HG02840 (cell line): Measurements from ENCODE around the gene MYT1.

Experiments
- ATAC-seq: cut with Tn5 transposase; IDR thresholded peaks from one replicate; pipeline ENCODE4 v1.9.1; 2021; ENCODE audit warnings: mild to moderate bottlenecking, moderate library complexity, moderate number of reproducible peaks; ENCODE audit not compliant: unreplicated experiment, low FRiP score

Gene MYT1

DNA sequence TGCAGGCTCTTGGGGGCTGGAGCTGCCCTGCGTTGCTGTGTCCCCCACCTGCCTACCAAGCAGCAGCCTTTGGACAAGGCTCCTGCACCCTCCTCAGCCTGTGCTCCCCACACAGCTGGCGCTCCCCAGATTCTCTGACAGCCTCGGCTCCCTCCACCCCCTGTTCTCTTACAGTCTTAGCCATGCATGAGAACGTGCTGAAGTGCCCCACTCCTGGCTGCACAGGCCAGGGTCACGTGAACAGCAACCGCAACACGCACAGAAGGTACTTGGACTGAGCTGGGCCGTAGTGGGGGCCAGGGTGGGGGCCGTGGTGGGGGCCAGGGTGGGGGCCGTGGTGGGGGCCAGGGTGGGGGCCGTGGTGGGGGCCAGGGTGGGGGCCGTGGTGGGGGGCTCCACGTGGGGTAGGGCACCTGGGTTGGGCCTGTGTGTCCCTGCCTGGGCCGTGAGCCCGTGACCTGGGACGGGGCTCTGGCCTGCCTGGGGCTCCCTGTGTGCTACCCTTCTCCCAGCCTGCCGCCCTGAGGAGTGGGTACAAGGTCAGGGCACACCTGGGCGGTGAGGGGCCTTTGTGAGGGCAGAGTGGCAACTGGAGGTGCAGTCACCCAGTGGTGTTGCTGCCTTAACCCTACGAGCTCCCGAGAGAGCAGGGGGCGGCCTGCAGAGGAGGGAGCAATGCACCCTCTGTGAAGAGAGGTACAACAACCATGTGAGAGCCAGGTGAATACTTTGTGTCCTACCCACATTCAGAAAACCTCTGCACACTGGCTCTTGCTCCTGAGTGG, 47.8 kb downstream of the MYT1 start:
- no peak for ATAC-seq

DNA sequence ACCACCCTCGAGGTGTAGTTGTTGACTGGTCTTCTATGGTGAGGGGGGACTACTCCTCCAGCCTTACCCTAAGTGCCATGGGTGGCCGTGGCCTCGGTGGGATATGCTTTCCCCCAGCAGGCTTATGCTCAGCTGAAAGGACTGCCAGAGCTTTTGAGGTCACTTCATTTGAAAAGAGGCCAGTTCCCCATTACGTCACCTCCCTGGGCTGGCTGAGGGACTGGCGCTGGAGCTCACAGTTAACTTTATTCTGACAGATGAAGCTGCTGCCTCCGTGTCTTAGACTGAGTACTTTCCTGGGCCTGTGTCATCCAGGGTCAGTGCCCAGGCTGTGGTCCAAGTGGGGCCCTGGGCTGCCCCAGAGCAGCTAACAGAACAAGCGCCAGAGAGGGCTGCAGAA, 48.5 kb downstream of the MYT1 start:
- no peak for ATAC-seq

DNA sequence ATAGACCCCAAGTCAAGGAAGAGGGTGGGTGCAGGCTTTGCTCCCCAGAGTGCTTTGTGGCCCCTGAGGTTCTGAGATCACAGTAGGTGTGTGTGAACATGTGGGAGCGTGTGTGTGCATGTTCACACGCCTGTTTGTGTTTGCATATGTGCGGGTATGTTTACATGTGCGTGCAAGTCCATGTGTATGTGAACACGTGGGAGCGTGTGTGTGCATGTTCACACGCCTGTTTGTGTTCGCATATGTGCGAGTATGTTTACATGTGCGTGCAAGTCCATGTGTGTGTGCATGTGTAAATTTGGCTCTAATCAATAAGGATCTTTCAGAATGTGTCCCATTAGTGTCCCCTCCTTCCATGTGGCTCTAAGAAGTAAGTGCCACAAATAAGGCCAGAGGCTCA, 49.9 kb downstream of the MYT1 start:
- ATAC-seq = no peak

DNA sequence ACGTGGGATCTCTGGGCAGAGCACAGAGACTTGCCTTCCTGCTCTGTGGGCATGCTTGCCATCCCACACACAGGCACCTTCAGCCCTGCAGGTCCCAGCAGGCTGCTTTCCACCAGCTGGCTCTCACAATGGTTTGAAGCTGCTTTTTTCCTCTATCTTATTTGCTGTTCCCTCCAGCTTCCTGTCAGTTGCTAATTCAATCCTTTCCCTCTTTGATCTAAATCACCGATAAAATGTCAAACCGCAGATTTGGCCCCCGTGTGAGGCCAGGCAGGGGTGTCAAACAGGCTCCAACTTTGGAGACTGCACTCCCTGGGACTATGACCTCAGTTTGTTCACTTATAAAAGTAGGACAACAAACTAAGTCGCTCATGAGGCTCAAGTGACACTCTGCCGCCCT, 50.7 kb downstream of the MYT1 start:
- no peak for ATAC-seq

DNA sequence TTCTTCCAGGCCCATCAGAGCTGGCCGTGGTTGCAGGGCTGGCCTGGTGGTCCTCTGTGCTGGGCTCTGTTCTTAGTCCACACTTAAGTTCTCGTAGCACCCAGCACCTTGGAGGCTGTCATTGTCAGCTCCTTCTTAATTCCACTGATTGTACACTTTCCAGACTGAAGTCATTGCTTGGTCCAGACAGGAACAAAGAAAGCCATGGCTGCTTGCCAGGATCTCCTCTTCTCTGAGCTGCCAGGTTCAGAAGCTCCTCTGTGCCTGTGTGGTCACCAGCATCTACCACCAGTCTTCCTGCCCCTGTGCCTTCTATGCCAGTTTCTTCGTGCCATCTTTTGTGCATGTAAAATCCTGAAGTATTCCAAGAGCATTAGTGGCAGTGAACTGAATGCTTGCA, 51.8 kb downstream of the MYT1 start:
- ATAC-seq = no peak

DNA sequence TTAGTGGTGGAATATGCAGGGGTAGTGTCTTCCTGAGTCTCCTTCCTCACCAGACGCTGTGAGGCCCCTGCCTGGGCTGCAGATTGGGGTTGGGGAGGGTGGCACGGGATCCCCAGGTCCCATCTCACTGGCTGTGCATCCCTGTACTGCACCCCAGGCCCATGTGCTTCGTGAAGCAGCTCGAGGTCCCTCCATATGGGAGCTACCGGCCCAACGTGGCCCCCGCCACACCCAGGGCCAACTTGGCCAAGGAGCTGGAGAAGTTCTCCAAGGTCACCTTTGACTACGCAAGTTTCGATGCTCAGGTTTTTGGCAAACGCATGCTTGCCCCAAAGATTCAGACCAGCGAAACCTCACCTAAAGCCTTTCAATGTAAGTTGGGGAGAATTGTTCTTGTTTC, 52.7 kb downstream of the MYT1 start:
- no peak for ATAC-seq

DNA sequence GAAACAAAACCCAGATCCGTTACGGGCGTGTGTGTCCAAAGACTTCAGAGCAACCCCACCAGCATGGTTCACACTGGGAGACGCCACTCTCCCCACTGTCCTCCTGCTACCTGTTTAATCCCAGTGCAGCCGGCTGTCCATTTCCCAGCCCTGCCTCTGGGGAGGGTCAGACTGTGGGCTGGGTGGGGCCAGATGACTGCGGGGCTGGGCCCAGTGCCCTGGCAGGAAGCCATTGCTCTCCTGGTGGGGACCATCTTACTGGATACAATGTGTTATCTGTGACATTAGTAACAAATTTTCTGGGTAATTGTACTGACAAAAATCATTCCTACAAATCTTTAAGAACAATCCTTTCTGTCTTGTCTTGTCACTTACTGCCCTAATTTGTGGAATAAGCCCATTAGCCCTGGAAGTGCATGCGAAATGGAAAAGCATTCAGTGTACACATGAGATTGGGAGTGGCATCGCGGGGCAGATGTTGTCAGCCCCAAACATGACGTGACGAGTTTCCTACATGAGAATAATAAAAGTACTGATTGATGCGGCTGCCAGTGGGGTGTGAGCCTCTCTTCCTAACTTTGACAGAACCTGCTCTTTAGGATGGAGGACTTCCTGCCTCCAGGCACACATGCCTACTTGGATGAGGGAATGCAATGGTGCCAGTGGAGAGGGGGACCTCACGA, 53.4 kb downstream of the MYT1 start:
- ATAC-seq = no peak

DNA sequence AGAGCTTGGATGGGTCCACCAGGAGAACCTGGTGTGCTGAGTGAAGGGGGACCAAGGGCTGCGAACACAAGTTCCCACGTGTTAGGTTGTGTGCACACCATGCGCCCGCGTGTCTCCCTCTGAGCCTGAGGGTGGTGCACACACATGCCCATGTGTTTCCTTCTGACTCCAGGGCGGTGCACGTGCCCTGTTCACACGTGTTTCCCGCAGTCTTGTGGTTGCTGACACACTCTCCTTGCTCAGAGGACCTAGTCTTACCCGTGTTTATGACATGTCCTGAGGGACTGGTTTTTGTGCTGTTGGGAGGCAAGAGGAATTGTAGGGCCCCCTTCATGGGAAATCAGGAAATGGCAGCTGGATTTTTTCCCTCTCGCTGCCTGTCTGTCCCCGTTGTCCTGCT, 55.0 kb downstream of the MYT1 start:
- no peak for ATAC-seq

DNA sequence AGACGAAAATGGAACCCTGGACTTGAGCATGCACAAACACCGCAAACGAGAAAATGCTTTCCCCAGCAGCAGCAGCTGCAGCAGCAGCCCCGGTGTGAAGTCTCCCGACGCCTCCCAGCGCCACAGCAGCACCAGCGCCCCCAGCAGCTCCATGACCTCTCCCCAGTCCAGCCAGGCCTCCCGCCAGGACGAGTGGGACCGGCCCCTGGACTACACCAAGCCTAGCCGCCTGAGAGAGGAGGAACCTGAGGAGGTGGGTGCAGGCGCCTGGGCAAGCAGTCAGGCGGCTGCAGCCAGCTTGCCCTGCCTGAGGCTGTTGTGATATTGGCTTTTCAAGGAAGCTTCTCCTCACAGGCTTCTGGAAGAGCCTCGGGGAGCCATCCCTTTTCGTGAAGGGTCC, 55.5 kb downstream of the MYT1 start:
- ATAC-seq = no peak

DNA sequence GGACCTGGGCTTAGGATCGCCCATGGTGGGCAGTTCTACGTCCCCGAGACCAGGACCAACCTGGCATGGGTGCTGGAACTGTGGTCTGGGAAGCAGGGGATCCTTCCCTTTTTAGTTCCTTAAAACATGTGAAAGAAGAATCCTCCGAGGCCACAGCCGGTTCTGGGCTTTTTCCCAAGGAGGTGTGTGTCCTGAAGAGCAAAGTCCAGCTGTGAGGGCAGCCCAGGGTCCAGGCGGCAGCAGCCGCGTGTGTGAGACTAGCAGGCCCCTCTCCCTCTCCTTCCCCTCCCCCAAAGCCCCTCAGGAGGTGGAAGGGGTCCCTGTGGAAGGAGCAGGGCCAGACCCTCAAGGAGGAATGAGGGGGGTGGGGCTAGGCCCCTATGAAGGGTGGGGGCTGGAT, 56.2 kb downstream of the MYT1 start:
- no peak for ATAC-seq

DNA sequence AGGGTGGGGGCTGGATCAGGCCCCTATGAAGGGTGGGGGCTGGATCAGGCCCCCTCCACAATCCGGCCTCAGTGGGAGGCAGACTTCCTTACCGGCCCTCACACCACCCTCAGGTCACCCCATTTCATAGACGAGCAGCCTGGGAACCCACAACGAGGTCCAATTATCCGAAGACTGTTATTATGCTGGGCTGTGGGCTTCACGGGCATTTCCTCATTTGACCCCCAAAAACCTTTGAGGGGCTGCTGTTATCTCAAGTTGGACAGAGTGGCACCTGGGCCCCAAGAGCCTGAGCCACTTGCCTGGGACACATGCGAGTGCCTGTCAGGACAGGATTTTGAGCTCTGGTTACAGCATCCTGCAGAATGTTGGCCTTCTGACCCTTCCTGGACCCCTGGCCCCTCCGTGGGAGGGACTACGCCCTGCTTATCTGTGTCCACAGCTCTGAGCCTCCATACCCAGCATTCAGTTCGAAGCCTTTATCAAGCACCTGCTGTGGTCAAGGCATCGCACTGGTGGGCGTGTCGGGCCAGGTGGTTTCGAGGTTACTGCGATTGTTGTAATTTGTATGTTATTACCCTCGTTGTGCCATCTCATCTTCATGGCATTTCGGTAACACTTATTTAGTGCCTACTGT, 56.8 kb downstream of the MYT1 start:
- no peak for ATAC-seq

DNA sequence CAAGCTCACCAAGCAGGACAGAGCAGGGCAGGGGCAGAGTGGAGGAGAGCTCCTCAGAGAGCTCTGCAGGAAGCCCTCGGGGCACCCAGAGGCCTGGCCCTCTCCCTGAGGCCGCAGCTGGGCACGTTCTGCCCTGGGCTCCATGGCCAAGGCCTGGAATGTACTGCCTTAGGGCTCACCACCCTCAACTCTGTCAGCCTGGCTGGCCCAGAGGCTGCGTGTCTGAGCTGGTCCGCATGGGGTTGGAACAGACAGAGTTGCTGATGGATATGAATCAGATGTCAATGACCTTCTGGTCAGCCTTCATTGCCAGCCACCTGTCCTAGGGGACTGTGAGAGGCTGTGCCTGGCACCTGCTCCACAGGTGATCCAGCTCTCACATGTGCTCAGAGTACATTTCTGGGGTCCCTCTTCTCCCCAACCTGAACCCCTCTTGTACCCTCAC, 58.1 kb downstream of the MYT1 start:
- no peak for ATAC-seq

DNA sequence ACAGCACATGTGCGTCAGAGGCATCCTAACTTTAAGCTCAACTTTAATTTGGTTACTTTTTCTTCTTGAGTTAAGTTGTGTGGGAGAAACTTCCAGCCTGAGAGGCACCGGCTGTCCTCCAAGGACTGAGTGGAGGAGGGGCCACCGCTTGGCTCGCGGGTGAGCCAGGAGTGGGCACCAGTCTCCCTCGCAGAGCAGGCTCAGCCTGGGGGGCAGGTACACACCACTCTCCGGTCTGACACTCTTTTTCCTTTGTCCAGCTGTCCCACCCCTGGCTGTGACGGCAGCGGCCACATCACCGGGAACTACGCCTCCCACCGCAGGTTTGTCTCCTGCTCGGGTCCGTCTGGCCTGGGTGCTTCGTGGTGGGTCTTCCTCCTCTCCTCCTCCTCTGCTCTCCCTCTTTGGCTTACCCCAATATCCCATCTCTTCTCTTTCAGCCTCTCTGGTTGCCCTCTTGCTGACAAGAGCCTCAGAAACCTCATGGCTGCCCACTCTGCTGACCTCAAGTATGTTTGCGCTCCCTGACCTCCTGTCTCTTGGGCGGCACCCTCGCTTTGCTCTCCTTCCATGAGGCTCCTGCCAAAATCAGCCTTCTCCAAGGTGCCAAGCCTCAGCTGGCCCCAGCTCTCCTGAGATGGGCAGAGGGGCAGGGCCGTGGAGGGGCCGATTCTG, 58.7 kb downstream of the MYT1 start:
- no peak for ATAC-seq

DNA sequence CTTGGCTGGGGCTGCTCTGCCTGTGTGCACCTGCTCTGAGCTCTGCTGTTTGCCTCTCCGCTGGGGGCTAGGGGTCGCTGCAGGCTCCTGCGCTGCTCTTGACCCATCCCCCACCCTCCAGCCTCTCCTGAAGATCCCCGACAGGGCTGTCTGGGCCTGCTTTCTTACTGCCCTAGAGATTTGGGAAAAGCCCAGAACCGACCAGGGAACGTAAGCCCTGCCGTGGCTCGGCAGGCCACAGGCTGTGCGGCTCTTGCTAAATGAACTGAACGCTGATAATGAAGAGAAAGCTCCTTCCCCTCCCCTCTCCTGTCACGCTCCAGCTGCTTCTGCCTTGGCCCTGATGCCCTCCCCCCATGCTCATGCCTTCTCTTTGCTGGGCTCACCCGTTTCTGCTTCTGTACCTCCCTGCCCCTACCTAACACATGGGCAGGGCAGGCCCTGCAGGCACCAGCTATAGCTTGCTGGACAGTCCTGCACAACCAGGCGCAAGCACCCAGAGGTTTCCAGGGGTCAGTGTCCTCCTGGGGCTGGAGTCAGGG, 59.3 kb downstream of the MYT1 start:
- ATAC-seq = no peak

DNA sequence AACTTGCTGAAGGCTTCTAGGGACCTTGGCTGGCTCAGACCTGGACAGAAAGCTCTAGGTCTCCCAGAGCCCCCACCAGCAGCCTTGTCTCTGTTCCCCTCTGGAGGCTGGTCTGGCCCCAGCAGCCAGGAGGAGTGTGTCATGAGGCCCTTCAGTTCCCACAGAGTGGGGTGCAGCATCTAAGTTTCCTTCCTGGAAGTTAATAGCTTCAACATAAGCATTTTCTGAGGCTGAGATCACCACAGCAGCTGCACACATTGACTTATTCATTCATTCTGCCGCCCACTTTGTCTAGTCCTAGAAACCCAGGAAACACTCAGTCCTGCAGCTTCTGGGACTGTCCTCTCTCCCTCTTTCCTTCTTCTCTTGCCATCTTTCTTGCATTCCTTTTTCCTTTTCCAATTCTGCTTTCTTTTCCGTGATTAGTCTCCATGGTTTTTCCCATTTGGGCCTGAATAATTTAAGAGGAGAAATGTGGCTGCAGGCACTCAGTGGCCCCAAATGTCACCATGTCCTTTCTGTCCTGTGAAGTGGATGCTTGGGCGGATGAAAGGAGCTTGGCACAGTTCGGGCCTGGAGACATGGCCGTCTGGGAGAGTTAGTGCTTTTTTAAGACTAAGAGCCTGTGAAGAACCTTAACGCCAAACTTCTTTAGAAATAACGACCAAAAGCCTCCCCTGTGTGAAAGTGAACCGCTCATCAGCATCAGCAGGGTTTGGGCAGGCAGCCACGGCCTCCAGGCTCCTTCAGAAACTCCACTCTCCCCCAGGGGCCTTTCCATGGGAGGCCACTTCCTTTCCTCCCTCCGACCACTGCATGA, 60.3 kb downstream of the MYT1 start:
- no peak for ATAC-seq

DNA sequence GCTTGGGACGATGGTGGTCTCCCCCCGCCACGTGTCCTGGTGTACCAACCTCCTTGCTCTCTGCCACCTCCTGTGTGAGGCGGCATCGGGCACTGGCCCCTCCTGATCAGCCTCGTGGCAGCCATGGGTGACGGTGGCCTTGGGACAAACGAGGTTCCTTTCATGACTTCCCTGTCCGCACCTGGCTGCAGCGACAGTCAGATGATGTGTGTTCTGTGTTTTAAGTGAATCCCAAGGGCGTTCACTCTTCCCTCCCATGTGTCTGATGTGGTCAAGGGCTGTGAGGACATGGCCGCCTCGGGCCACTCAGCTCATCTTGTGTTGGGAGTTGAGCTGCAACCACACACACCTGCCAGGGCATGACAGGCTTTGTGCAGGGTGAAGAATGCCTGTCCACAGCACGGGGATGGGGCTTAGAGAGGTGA, 60.9 kb downstream of the MYT1 start:
- no peak for ATAC-seq

DNA sequence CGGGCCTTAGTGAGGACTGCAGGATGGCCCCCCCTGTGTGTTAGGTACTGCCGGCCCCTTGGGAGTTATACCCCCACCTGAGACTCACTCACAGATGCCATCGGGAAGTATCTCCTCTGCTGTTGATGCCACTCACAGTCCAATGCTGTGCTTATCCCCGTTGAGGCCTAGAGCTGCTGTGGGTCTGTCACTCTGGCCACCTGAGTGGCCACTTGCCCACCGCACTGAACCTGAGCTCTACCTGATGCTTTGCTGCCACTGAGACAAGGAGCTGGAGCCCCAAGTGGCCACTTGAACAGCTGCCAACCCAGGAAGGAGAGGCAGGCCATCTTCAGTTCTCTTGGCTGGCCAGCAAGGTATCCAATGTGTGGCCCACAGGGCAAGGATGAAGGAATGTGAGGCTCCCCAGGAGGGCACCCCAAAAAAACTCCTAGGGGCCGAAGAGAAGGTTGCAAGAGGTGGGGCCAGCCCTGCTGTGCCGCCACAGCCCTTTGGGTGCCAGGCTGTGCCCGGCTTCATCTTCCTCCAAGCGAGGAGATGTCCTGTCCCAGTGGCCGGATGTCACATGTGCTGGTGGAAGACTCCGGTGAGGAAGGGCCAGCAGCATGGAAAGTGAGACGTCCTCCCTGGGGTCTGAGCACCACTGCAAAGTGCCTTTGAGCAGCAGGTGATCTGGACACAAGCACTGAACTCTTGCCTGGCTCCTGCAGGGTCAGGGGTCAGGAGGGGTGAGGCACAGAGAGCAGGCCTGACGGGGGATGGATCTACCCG, 61.8 kb downstream of the MYT1 start:
- ATAC-seq = no peak

DNA sequence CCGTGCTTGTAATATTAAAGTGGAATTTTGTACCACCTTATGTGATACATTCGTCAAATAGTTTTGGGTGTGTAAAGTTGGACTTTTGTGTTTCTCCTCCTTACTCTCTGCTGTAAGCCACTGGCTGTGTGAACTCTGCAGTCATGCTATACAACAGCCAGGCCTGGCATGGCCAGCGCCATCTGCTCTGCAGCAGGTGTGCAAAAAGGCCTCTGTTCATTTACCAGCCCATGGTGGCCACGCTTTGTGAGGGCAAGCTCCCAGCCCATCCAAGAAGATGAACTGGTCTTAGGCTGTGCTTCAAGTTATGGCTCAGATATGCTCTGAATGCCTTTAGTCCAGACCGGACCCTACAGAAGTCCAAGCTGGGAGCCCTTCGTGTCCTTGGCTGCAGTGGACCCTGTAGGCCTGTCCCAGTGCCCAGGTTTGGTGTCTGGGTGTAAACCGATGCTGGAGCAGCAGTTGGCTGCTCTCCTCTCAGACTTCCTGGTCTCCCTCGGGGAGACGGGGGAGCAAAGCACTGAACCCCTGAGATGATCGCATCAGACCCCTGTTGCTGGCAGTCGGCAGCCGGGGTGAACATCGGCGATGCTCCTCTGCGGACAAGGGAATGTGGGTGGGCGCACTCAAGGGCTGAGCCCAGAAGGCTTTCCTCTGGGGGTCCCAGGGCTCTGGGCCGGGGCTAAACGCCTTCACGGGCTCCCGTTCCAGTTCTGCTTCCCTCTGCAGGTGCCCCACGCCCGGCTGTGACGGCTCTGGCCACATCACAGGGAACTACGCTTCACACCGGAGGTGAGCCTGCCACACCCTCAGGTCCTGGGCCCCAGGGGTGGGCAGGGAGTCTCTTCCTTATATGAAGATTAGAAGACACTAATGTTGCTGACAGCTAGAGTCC, 62.7 kb downstream of the MYT1 start:
- ATAC-seq = no peak
